AG09309 (cell line): ENCODE results near the gene ACTR8.
"Not testable (repeated sequence)": the region's sequence is repeated elsewhere in the genome, so short reads cannot be mapped to it uniquely, and the experiment has no call there.

ENCODE experiments used
- DNase-seq: peaks from one replicate; pipeline ENCODE4 v3.0.0-alpha.2; 2010; ENCODE audit warnings: low read depth
- H3K4me3 ChIP-seq: 2 replicates; pipeline ENCODE4 v1.5.1; 2011; ENCODE audit warnings: mild to moderate bottlenecking, low read depth, low read length, moderate library complexity; ENCODE audit not compliant: control insufficient read depth
- CTCF ChIP-seq: IDR thresholded peaks from 2 replicates; pipeline ENCODE4 v1.5.1; 2011; ENCODE audit warnings: mild to moderate bottlenecking, low read depth, low read length, inconsistent platforms; ENCODE audit not compliant: insufficient read depth, control insufficient read depth; ENCODE audit errors: missing control alignments

Gene ACTR8

GRCh38 chr3:53881691-53882593 lies at the start of gene ACTR8:
ACTR8 (minus strand) TSS chr3:53882152; CDS start chr3:53882101, 51 bp downstream.
- H3K4me3 ChIP-seq, result peak within 1 kb of the TSS; percentile 67
- no peak for DNase-seq
- TF ChIP-seq CTCF, result peak; percentile 21

- not testable (repeated sequence) for H3K4me3 ChIP-seq, DNase-seq
Observed at GRCh38 chr3:53927208-53927872, 45.4 kb upstream of the ACTR8 start.

- no peak for DNase-seq
- no peak overlapping the region for H3K4me3 ChIP-seq
- peak; percentile 68 for TF ChIP-seq CTCF
Observed at GRCh38 chr3:53921296-53921695, 39.3 kb upstream of the ACTR8 start.

GRCh38 chr3:53919741-53920140 lies 37.8 kb upstream of the ACTR8 start:
- H3K4me3 ChIP-seq, result no peak overlapping the region
- no peak for TF ChIP-seq CTCF
- DNase-seq, result no peak

- no peak overlapping the region for H3K4me3 ChIP-seq
- TF ChIP-seq CTCF, result no peak
- no peak for DNase-seq
Observed at GRCh38 chr3:53913401-53913800, 31.4 kb upstream of the ACTR8 start.

GRCh38 chr3:53902711-53903110 lies 20.8 kb upstream of the ACTR8 start:
- no peak for TF ChIP-seq CTCF
- no peak overlapping the region for H3K4me3 ChIP-seq
- DNase-seq, result no peak

- no peak overlapping the region for H3K4me3 ChIP-seq
- TF ChIP-seq CTCF, result no peak
Observed at GRCh38 chr3:53902067-53902466, 20.1 kb upstream of the ACTR8 start.

More at GRCh38 chr3:53902067-53902466, 20.1 kb upstream of the ACTR8 start:
- DNase-seq, result no peak
